ENCODE measurements around the gene SMOC2. TPM values are rescaled to one million over a fixed set of nuclear protein-coding genes. Genes with fewer than 3 reads are reported as not detected.

SMOC2 gene
- total RNA-seq, 1 experiment from 2014 or later, result 2.1 TPM

- no peak overlapping the region for H3K4me3 Mint-ChIP-seq
- Histone ChIP-seq H3K79me1 (ENCODE audit: insufficient read depth, low read depth, low read length, poor library complexity, severe bottlenecking) (no peaks in the 10 kb centered on the region), H3K27me3 (ENCODE audit: insufficient read depth, low read length) (no peaks in the 10 kb centered on the region), H2BK120ac (ENCODE audit: low read depth, low read length, poor library complexity, severe bottlenecking) (no peak overlapping the region), H2BK5ac (ENCODE audit: insufficient read length, low read length) (no peak overlapping the region), H2BK12ac (ENCODE audit: insufficient read length, low read depth, low read length) (no peak overlapping the region), H3K4ac (ENCODE audit: low read depth, low read length) (no peak overlapping the region), H4K20me1 (ENCODE audit: control insufficient read depth, insufficient read depth, insufficient read length) (no peaks in the 10 kb centered on the region), H3T11ph (ENCODE audit: low read length) (no peak overlapping the region), H3K9ac (ENCODE audit: extremely low read depth, insufficient read length, low read length) (no peak overlapping the region), H4K91ac (ENCODE audit: insufficient read length, low read depth, low read length) (no peak overlapping the region), H3K9me3 (ENCODE audit: control insufficient read depth, low read depth, low read length) (no peaks in the 10 kb centered on the region), H3K4me1 (ENCODE audit: insufficient read depth, low read length) (no peaks in the 10 kb centered on the region; the same call in 1 of the 2 replicates), H2BK20ac (ENCODE audit: low read depth, low read length, poor library complexity, severe bottlenecking) (no peak overlapping the region), H2AFZ (ENCODE audit: low read length) (no peak overlapping the region), H2AK5ac (ENCODE audit: insufficient read length, low read length) (no peak overlapping the region), H3K18ac (ENCODE audit: insufficient read length, low read depth, low read length) (no peak overlapping the region), H2BK15ac (ENCODE audit: low read depth, low read length) (no peak overlapping the region), H3K23me2 (ENCODE audit: insufficient read length, low read depth, low read length, poor library complexity, severe bottlenecking) (no peaks in the 10 kb centered on the region), H3K56ac (ENCODE audit: insufficient read length, low read depth, low read length) (no peak overlapping the region), H3K79me2 (ENCODE audit: insufficient read depth, low read length) (no peaks in the 10 kb centered on the region), H4K8ac (replicated peaks; ENCODE audit: insufficient read length, low read depth, low read length) (no peak overlapping the region), H3K23ac (ENCODE audit: insufficient read length, low read depth, low read length) (no peak overlapping the region), H4K5ac (ENCODE audit: insufficient read length, low read depth, low read length) (no peak overlapping the region), H3K14ac (ENCODE audit: insufficient read depth, low read length) (no peak overlapping the region), H3K27ac (ENCODE audit: insufficient read length, low read depth, low read length) (no peak overlapping the region), H3K4me2 (ENCODE audit: insufficient read depth, insufficient read length, low read length) (no peak overlapping the region)
- TF ChIP-seq CTCF (conservative IDR thresholded peaks at IDR 0.05), result no peak
- no peak for DNase-seq
- H3K9me3 Mint-ChIP-seq, result peaks cover 0 to 6% of the 10 kb centered on the region in 2 experiments; a peak in 4 of 5 replicates
- WGBS (ENCODE audit: extremely low coverage, insufficient read length, low lambda C conversion rate), result no CpG with 5 or more reads among the region's 10 CpGs
- H3K4me1 Mint-ChIP-seq, result peaks cover 36 to 42% of the 10 kb centered on the region in 2 experiments
- no peaks in the 10 kb centered on the region for H3K27me3 Mint-ChIP-seq (ENCODE audit: low read depth)
- 0 out of 7 replicates have a peak, but pooled peaks cover 0 to 2% (median 0%) of the 10 kb centered on the region in 3 experiments for H3K36me3 Mint-ChIP-seq (ENCODE audit: insufficient read depth in 1 of 3, low read depth in 3 of 3)
- no peak overlapping the region; a peak in 1 of 7 replicates for H3K27ac Mint-ChIP-seq
Observed at GRCh38 chr6:168637834-168638233, 196.8 kb downstream of the SMOC2 start.
